Measurements from ENCODE around the gene COL20A1.

Gene COL20A1

GRCh38 chr20:63260521-63260920 lies 32.5 kb upstream of the COL20A1 start:
- in situ Hi-C loops (cut with MboI; ENCODE audit: low sequenced_read_pairs): no loop called here

GRCh38 chr20:63261060-63261794 lies 31.8 kb upstream of the COL20A1 start:
- in situ Hi-C loops (cut with MboI; ENCODE audit: low sequenced_read_pairs): no loop called here

- in situ Hi-C loops (cut with MboI; ENCODE audit: low sequenced_read_pairs): no loop called here
These were observed 31.0 kb upstream of the COL20A1 start for GRCh38 chr20:63261795-63262528.

- in situ Hi-C loops (cut with MboI; ENCODE audit: low sequenced_read_pairs): no loop called here
These were observed 30.1 kb upstream of the COL20A1 start for GRCh38 chr20:63262836-63263235.

GRCh38 chr20:63264000-63264399 lies 29.0 kb upstream of the COL20A1 start:
- in situ Hi-C loops (cut with MboI; ENCODE audit: low sequenced_read_pairs): no loop called here

GRCh38 chr20:63264519-63264918 lies 28.5 kb upstream of the COL20A1 start:
- in situ Hi-C loops (cut with MboI; ENCODE audit: low sequenced_read_pairs): no loop called here

GRCh38 chr20:63265891-63266515 lies 27.0 kb upstream of the COL20A1 start:
- in situ Hi-C loops (cut with MboI; ENCODE audit: low sequenced_read_pairs): no loop called here

- in situ Hi-C loops (cut with MboI; ENCODE audit: low sequenced_read_pairs): no loop called here
These were observed 25.3 kb upstream of the COL20A1 start for GRCh38 chr20:63267691-63268090.

DNA sequence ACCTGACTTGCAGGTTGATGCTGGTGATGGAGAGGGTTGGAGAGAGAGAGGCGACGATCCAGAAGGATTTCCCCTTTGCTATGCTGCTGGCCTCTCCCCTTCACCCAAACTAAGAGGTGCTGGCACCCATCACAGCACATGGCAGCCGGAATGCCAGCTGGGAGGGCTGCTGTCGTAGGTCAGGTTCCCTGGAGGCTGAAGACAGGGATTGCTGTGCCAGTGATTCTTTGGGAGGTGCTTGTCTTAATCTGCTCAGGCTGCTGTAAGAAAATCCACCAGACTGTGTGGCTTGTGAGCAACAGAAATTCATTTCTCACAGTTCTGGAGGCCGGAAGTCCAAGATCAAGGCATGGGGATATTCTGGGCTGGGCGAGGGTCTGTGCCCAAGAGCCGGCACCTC lies 24.7 kb upstream of the COL20A1 start:
- in situ Hi-C loops (cut with MboI; ENCODE audit: low sequenced_read_pairs): no loop called here

DNA sequence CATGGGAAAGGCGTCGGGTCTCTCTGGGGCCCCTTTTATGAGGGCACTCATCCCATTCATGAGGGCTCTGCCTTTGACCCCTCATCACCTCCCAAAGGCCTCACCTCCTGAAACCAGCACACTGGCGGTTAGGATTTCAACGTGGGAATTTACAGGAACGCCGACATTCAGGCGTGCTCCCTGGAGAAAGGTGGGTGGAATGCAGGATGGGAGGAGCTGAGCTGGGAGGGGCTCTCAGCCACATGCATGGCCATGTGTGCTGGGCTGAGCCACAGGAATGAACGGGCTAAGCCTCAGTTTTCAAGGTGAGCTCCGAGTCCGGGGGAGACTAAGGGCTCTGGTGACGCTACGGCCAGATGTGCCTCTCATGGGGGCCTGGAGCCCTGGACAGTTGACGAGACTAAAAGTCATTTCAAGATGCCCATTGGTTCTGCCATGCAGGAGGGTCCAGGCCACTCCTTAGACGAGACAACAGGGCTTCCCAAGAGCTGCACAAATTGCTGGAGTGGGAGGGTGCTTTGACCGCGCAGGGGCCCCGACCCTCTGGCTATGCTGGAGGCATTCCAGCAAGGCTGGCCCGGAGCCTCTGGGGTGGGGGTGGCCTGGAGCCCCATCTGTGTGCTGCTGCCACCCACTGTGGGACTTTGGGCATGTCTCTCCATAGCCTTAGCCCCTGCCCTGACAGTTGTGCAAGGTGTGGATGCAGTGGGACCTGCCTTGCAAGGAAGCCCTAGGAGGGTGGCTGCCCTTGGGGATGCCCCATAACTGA lies 24.1 kb upstream of the COL20A1 start:
- in situ Hi-C loops (cut with MboI; ENCODE audit: low sequenced_read_pairs): no loop called here

GRCh38 chr20:63269724-63270123 lies 23.3 kb upstream of the COL20A1 start:
- in situ Hi-C loops (cut with MboI; ENCODE audit: low sequenced_read_pairs): no loop called here

- in situ Hi-C loops (cut with MboI; ENCODE audit: low sequenced_read_pairs): no loop called here
These were observed 22.2 kb upstream of the COL20A1 start for GRCh38 chr20:63270606-63271325.

DNA sequence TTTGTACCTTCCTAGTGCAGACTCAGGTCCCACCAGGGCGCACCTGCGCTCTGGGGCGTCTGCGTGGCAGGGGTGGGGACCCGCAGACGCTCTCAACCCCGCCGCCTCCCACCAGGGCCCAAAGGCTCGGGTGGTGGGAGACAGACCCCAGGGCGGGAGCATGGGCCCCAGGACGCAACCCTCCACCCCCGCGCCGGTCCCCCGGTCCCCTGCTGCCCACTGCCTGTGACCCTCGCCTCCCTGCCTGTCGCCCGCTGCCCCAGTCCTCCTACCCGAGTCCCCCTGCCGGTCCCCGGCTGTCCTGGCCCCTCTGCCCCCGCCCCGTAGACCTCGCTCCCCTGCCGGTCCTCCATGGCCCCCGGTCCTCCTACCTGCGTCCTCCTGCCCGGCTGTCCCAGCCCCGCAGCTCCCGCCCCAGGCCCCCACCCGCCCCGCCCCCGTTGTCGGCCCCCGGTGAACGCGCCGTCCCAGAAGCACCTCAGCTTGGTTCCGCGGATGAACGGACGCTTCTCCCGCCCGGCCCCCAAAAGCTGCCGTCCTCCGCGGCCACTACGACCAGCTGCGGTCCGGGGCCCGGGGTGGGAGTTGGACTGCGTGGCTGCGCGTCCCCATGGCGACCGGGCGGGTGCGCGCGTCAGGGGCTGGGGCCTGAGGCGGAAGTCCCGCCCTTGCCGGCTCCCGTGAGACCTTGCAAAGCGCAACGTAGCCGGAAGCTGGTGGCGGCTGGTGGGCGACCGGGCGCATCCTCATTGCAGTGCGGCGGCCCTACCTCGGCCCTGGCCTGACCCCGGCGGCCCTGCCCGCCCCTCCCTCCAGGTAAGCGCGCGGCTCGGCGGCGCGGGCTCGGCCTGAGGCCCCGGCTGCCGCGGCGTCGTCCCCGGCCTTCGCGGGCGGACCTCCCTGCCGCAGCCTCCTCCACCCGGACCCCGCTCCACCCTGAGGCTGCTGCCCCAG lies 20.6 kb upstream of the COL20A1 start, which contains the start of gene ARFGAP1:
Gene ARFGAP1, plus strand, starts transcription at position 709 of the 954 bp plus-strand sequence. CDS start 2,768 bp downstream, outside the sequence.
- in situ Hi-C loops (cut with MboI; ENCODE audit: low sequenced_read_pairs): no loop called here

GRCh38 chr20:63273059-63273579 lies 19.9 kb upstream of the COL20A1 start:
- in situ Hi-C loops (cut with MboI; ENCODE audit: low sequenced_read_pairs): no loop called here

- in situ Hi-C loops (cut with MboI; ENCODE audit: low sequenced_read_pairs): no loop called here
These were observed 19.2 kb upstream of the COL20A1 start for GRCh38 chr20:63273635-63274380.

- in situ Hi-C loops (cut with MboI; ENCODE audit: low sequenced_read_pairs): no loop called here
These were observed 18.4 kb upstream of the COL20A1 start for GRCh38 chr20:63274381-63275228.

DNA sequence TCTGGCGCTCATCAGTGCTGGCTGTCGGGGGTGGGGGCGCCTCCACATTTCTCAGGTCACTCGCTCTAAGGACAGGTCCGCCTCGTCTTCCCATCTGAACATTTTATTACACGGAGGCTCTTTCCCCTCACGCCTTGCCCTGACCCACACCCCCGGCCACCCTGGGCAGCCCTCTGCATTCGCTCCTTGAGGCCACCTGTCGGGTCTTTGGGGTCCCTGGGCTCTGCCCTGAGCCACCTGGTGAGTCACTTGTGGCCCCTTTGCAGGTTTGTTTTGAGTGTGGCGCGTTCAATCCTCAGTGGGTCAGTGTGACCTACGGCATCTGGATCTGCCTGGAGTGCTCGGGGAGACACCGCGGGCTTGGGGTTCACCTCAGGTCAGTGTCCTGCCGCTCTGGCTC lies 17.2 kb upstream of the COL20A1 start:
- in situ Hi-C loops (cut with MboI; ENCODE audit: low sequenced_read_pairs): no loop called here
